ENCODE measurements around the gene ZNF280D. TPM values are rescaled to one million over a fixed set of nuclear protein-coding genes. Genes with fewer than 3 reads are reported as not detected.

ZNF280D gene
- total RNA-seq, 1 donor from 2014 or later, result 25.1 TPM

GRCh38 chr15:56723787-56724186, 9.5 kb downstream of the ZNF280D start:
- Mint-ChIP-seq H3K4me1 (peaks cover 10% of the 10 kb centered on the region), H3K9me3 (peaks cover 19% of the 10 kb centered on the region), H3K36me3 (peaks cover 10% of the 10 kb centered on the region), H3K27ac (no peak overlapping the region), H3K27me3 (ENCODE audit: low read depth) (no peaks in the 10 kb centered on the region), H3K4me3 (no peak overlapping the region)
- no peak for TF ChIP-seq CTCF (IDR thresholded peaks at IDR 0.05; ENCODE audit: unreplicated experiment)
- DNase-seq (ENCODE audit: low spot score in 2 of 2, unreplicated experiment in 2 of 2), result no peak

GRCh38 chr15:56719774-56720555, 13.3 kb downstream of the ZNF280D start:
- TF ChIP-seq CTCF (IDR thresholded peaks at IDR 0.05; ENCODE audit: unreplicated experiment), result no peak
- H3K4me1 Mint-ChIP-seq, result peaks cover 2% of the 10 kb centered on the region
- H3K4me3 Mint-ChIP-seq, result no peak overlapping the region
- no peak overlapping the region for H3K27ac Mint-ChIP-seq
- peaks cover 19% of the 10 kb centered on the region for H3K9me3 Mint-ChIP-seq
- DNase-seq (ENCODE audit: low spot score in 2 of 2, unreplicated experiment in 2 of 2), result no peak
- peaks cover 5% of the 10 kb centered on the region for H3K36me3 Mint-ChIP-seq
- no peaks in the 10 kb centered on the region for H3K27me3 Mint-ChIP-seq (ENCODE audit: low read depth)

- Mint-ChIP-seq H3K27ac (no peak overlapping the region), H3K36me3 (peaks cover 5% of the 10 kb centered on the region), H3K4me3 (no peak overlapping the region), H3K4me1 (peaks cover 2% of the 10 kb centered on the region), H3K27me3 (ENCODE audit: low read depth) (no peaks in the 10 kb centered on the region), H3K9me3 (peaks cover 19% of the 10 kb centered on the region)
- TF ChIP-seq CTCF (IDR thresholded peaks at IDR 0.05; ENCODE audit: unreplicated experiment), result no peak
- DNase-seq (ENCODE audit: low spot score in 2 of 2, unreplicated experiment in 2 of 2), result no peak
Measured at GRCh38 chr15:56719021-56719612, 14.2 kb downstream of the ZNF280D start.

- no peaks in the 10 kb centered on the region for H3K27me3 Mint-ChIP-seq (ENCODE audit: low read depth)
- no peak overlapping the region for H3K27ac Mint-ChIP-seq
- H3K36me3 Mint-ChIP-seq, result peaks cover 4% of the 10 kb centered on the region
- peaks cover 19% of the 10 kb centered on the region for H3K9me3 Mint-ChIP-seq
- TF ChIP-seq CTCF (IDR thresholded peaks at IDR 0.05; ENCODE audit: unreplicated experiment), result no peak
- peaks cover 2% of the 10 kb centered on the region for H3K4me1 Mint-ChIP-seq
- no peak for DNase-seq (ENCODE audit: low spot score in 2 of 2, unreplicated experiment in 2 of 2)
- no peak overlapping the region for H3K4me3 Mint-ChIP-seq
Measured at GRCh38 chr15:56718560-56718959, 14.7 kb downstream of the ZNF280D start.

- H3K9me3 Mint-ChIP-seq, result peaks cover 9% of the 10 kb centered on the region
- TF ChIP-seq CTCF (IDR thresholded peaks at IDR 0.05; ENCODE audit: unreplicated experiment), result no peak
- no peaks in the 10 kb centered on the region for H3K27me3 Mint-ChIP-seq (ENCODE audit: low read depth)
- no peak overlapping the region for H3K4me3 Mint-ChIP-seq
- no peak for DNase-seq (ENCODE audit: low spot score in 2 of 2, unreplicated experiment in 2 of 2)
- no peaks in the 10 kb centered on the region for H3K36me3 Mint-ChIP-seq
- H3K27ac Mint-ChIP-seq, result no peak overlapping the region
- peaks cover 2% of the 10 kb centered on the region for H3K4me1 Mint-ChIP-seq
Measured at GRCh38 chr15:56716334-56716733, 17.0 kb downstream of the ZNF280D start.
